Measurements from ENCODE around the gene HINFP.
A peak's percentile ranks its signal among the peaks of the same experiment; 100 is the strongest.

HINFP gene

GRCh38 chr11:119121008-119121810, at the start of gene HINFP:
Gene HINFP (plus strand): TSS chr11:119121580. CDS start chr11:119126945, 5,365 bp downstream.
- peak; percentile 99 for DNase-seq

- DNase-seq: no peak
These were observed 43.5 kb upstream of the HINFP start for GRCh38 chr11:119077839-119078238.

- DNase-seq: no peak
These were observed 42.5 kb upstream of the HINFP start for GRCh38 chr11:119078675-119079420.

GRCh38 chr11:119081682-119082260, 39.6 kb upstream of the HINFP start:
- DNase-seq: no peak

GRCh38 chr11:119084663-119085436, 36.5 kb upstream of the HINFP start, which contains the start of gene HMBS:
Gene HMBS (plus strand): TSS chr11:119084881. CDS start chr11:119085034, 153 bp downstream.
- DNase-seq: peak; percentile 96

- DNase-seq: no peak
These were observed 35.9 kb upstream of the HINFP start for GRCh38 chr11:119085437-119085847.

GRCh38 chr11:119087123-119087522, 34.3 kb upstream of the HINFP start:
- DNase-seq: no peak

- no peak for DNase-seq
These were observed 33.6 kb upstream of the HINFP start for GRCh38 chr11:119087747-119088241.

GRCh38 chr11:119088406-119088805, 33.0 kb upstream of the HINFP start:
- no peak for DNase-seq

- DNase-seq: no peak
These were observed 32.1 kb upstream of the HINFP start for GRCh38 chr11:119089319-119089718.

GRCh38 chr11:119091178-119091577, 30.2 kb upstream of the HINFP start:
- no peak for DNase-seq

- DNase-seq: peak; percentile 48
These were observed 29.2 kb upstream of the HINFP start for GRCh38 chr11:119091966-119092879.

- DNase-seq: peak; percentile 39
These were observed 28.2 kb upstream of the HINFP start for GRCh38 chr11:119092880-119093842.

GRCh38 chr11:119093942-119094815, 27.2 kb upstream of the HINFP start:
- DNase-seq: peak; percentile 40

- DNase-seq: no peak
These were observed 26.6 kb upstream of the HINFP start for GRCh38 chr11:119094816-119095065.

GRCh38 chr11:119095066-119095880, 26.1 kb upstream of the HINFP start:
- peak; percentile 100 for DNase-seq

GRCh38 chr11:119099711-119100110, 21.7 kb upstream of the HINFP start:
- DNase-seq: no peak

- peak; percentile 59 for DNase-seq
These were observed 21.0 kb upstream of the HINFP start for GRCh38 chr11:119100246-119100970.

Data from EL (cell line).